HuH-7 (cell line): ENCODE data around the gene OR8I2.
"Not testable (repeated sequence)": the region's sequence is repeated elsewhere in the genome, so short reads cannot be mapped to it uniquely, and the experiment has no call there.

Source experiments
- DNase-seq: peaks from one replicate; pipeline ENCODE4 v3.0.0; 2011; ENCODE audit warnings: low spot score

OR8I2 gene

GRCh38 chr11:56093008-56093407 lies at the start of gene OR8I2:
Gene OR8I2 (plus strand): TSS chr11:56093308. CDS start chr11:56093308, 0 bp downstream.
- no peak for DNase-seq

- no peak for DNase-seq
Measured at GRCh38 chr11:56045538-56045937, 47.6 kb upstream of the OR8I2 start.

- DNase-seq = no peak
Measured at GRCh38 chr11:56048480-56048879, 44.6 kb upstream of the OR8I2 start.

- DNase-seq = no peak
Measured at GRCh38 chr11:56049487-56049886, 43.6 kb upstream of the OR8I2 start.

- DNase-seq = not testable (repeated sequence)
Measured at GRCh38 chr11:56056366-56056765, 36.7 kb upstream of the OR8I2 start.

- not testable (repeated sequence) for DNase-seq
Measured at GRCh38 chr11:56057661-56058237, 35.4 kb upstream of the OR8I2 start.

GRCh38 chr11:56058260-56058780 lies 34.8 kb upstream of the OR8I2 start:
- not testable (repeated sequence) for DNase-seq

GRCh38 chr11:56066980-56067379 lies 26.1 kb upstream of the OR8I2 start:
- DNase-seq = no peak

GRCh38 chr11:56089697-56090096 lies 3.4 kb upstream of the OR8I2 start:
- no peak for DNase-seq

GRCh38 chr11:56103210-56103737 lies 10.2 kb downstream of the OR8I2 start, which contains the start of gene OR8H2:
Gene OR8H2 (plus strand): TSS chr11:56103687. CDS start chr11:56105043, 1,356 bp downstream.
- no peak for DNase-seq

- no peak for DNase-seq
Measured at GRCh38 chr11:56122073-56122472, 29.0 kb downstream of the OR8I2 start, which contains the start of gene OR8H3. Gene OR8H3 (plus strand): TSS chr11:56122373. CDS start chr11:56122373, 0 bp downstream.

- no peak for DNase-seq
Measured at GRCh38 chr11:56140151-56140661, 47.1 kb downstream of the OR8I2 start, which contains the start of gene OR8J3. Gene OR8J3 (minus strand): TSS chr11:56140201. CDS start chr11:56137718, 2,483 bp downstream.

GRCh38 chr11:56143681-56144080 lies 50.6 kb downstream of the OR8I2 start:
- not testable (repeated sequence) for DNase-seq
